HepG2 (cell line): ENCODE data around the gene SMCO4. TPM values are rescaled to one million over a fixed set of nuclear protein-coding genes. Genes with fewer than 3 reads are reported as not detected.

ENCODE experiments used
- ATAC-seq: fragments of 200-7000 bp; cut with Tn5 transposase; 3 replicates; pipeline ENCODE4 v1.9.1; 2020; ENCODE audit warnings: mild to moderate bottlenecking, moderate library complexity
- BruUV-seq: library from RNA; stranded (reverse); fragments of 400-500 nt; replicated peaks from 2 replicates; lab custom pipeline; 2021; lab: Mats Ljungman, UMichigan
- CTCF ChIA-PET: fragments of 300-600 bp; formaldehyde crosslinking; extraction: SDS; loops from one replicate; lab custom pipeline; 2021; ENCODE audit warnings: low total read pairs, inconsistent platforms, low intra/inter-chr PET ratio; lab: Yijun Ruan, JAX
- POLR2A ChIA-PET: fragments of 350-600 bp; sonication (Branson Sonifier 250); formaldehyde crosslinking; loops from one replicate; lab custom pipeline; 2020; ENCODE audit warnings: antibody characterized with exemption, inconsistent platforms; lab: Yijun Ruan, JAX
- DNase-seq: peaks from one replicate; pipeline ENCODE4 v3.0.0-alpha.2; 2015; ENCODE audit warnings: low spot score
- FAIRE-seq: peaks from 3 replicates; lab custom pipeline; 2011; peaks lifted over from hg19 to GRCh38; lab: Jason Lieb, UNC
- H2AFZ ChIP-seq: one replicate; pipeline ENCODE4 v1.6.1; 2011; ENCODE audit warnings: low read length, inconsistent platforms
- H3K27ac ChIP-seq: fragments of 300-600 bp; 3 replicates; pipeline ENCODE4 v1.8.0; 2011; ENCODE audit warnings: mixed run types, mild to moderate bottlenecking, mixed read lengths, low read length, inconsistent platforms; ENCODE audit not compliant: insufficient read depth; ENCODE audit errors: extremely low read length
- H3K27me3 ChIP-seq, 2 experiments: fragments of 200-600 bp in 1 of 2; 2 replicates in 1 of 2; 3 replicates in 1 of 2; pipeline versions ENCODE4 v1.6.0 to v1.8.0; 2011; ENCODE audit warnings: low read length in 2 of 2, mild to moderate bottlenecking in 2 of 2, moderate library complexity in 2 of 2, inconsistent platforms in 1 of 2; ENCODE audit not compliant: insufficient read depth in 2 of 2, control insufficient read depth in 1 of 2
- H3K36me3 ChIP-seq, 2 experiments: fragments of 200-600 bp in 1 of 2; replicated peaks in 1 of 2; 2 replicates in 1 of 2; 3 replicates in 1 of 2; pipeline versions ENCODE4 v1.5.1 to v1.8.0; 2011; ENCODE audit warnings: low read length in 2 of 2, inconsistent platforms in 1 of 2; ENCODE audit not compliant: insufficient read depth in 2 of 2, control insufficient read depth in 1 of 2
- H3K4me1 ChIP-seq: 2 replicates; pipeline ENCODE4 v1.5.1; 2012; ENCODE audit warnings: low read length, inconsistent platforms; ENCODE audit not compliant: insufficient read depth
- H3K4me2 ChIP-seq: 2 replicates; pipeline ENCODE4 v1.6.0; 2011; ENCODE audit warnings: low read depth, low read length, inconsistent platforms
- H3K4me3 ChIP-seq, 3 experiments: fragments of 200-600 bp in 1 of 3; sonication (generic), shearing (Covaris generic) in 1 of 3; replicated peaks in 1 of 3; 2 replicates each; pipeline ENCODE4 v1.5.1; 2011 to 2016; ENCODE audit warnings: low read length in 3 of 3, inconsistent platforms in 2 of 3, low read depth in 2 of 3, mild to moderate bottlenecking in 2 of 3, control low read depth in 1 of 3, mixed read lengths in 1 of 3; ENCODE audit not compliant: insufficient read depth in 1 of 3
- H3K79me2 ChIP-seq: one replicate; pipeline ENCODE4 v1.6.1; 2011; ENCODE audit warnings: low read length, inconsistent platforms; ENCODE audit not compliant: insufficient read depth
- H3K9ac ChIP-seq: 2 replicates; pipeline ENCODE4 v1.6.0; 2011; ENCODE audit warnings: mild to moderate bottlenecking, low read depth, low read length, inconsistent platforms; ENCODE audit not compliant: insufficient read depth
- H3K9me3 ChIP-seq: 2 replicates; pipeline ENCODE4 v1.5.1; 2012; ENCODE audit warnings: mild to moderate bottlenecking, low read length
- H4K20me1 ChIP-seq: 2 replicates; pipeline ENCODE4 v1.6.0; 2011; ENCODE audit warnings: inconsistent platforms, mild to moderate bottlenecking, low read length, moderate library complexity; ENCODE audit not compliant: insufficient read depth
- NCOA2 ChIP-seq: sonication (generic); formaldehyde crosslinking; IDR thresholded peaks from 2 replicates; pipeline ENCODE4 v1.8.0; 2022; ENCODE audit warnings: inconsistent platforms
- RBFOX2 ChIP-seq: fragments of 200-400 bp; formaldehyde crosslinking; IDR thresholded peaks from 2 replicates; pipeline ENCODE4 v1.6.1; 2017; ENCODE audit warnings: low read depth, mild to moderate bottlenecking, low read length
- ZNF20 ChIP-seq: sonication (generic); formaldehyde crosslinking; IDR thresholded peaks from 2 replicates; pipeline ENCODE4 v1.4.0; 2020; ENCODE audit warnings: mild to moderate bottlenecking, moderate library complexity, missing genetic modification reagents
- ZSCAN30 ChIP-seq: sonication (generic); formaldehyde crosslinking; IDR thresholded peaks from 2 replicates; pipeline ENCODE4 v1.5.0; 2020; ENCODE audit warnings: mild to moderate bottlenecking, missing genetic modification reagents
- WGBS: methylation state at CpG from one replicate; pipeline ENCODE4 v1.1.6; 2017; ENCODE audit warnings: low lambda C conversion rate; 5-methylcytosine and 5-hydroxymethylcytosine counted together
- in situ Hi-C: cut with HindIII; loops from 2 replicates; pipeline ENCODE4 v1.10.0; 2017; ENCODE audit warnings: low pct_unique_long_range_greater_than_20kb; ENCODE audit not compliant: extremely low pct_ligation_motif_present
- intact Hi-C: fragments of 100-400 bp; cut with micrococcal nuclease; formaldehyde crosslinking; loops from one replicate; pipeline ENCODE4 v1.10.0; 2022; ENCODE audit not compliant: unreplicated experiment
- polyA plus RNA-seq, 8 experiments: library from polyadenylated mRNA; depleted of rRNA in 3 of 8; stranded (reverse) in 7 of 8; unstranded in 1 of 8; fragments of >200 nt; fragmentation: Illumina TruSeq in 4 of 8; extraction: Trizol in 4 of 8; gene quantifications; 2 replicates each; pipeline versions ENCODE4 v1.2.1 to v1.2.3, GENCODE V29; 2011 to 2016; ENCODE audit warnings: low read depth in 4 of 8, missing spikeins in 1 of 8, mixed read lengths in 1 of 8; ENCODE audit not compliant: insufficient read depth in 1 of 8
- total RNA-seq, 5 experiments: library from RNA; depleted of rRNA; stranded (reverse); fragments of >200 nt; fragmentation: Illumina TruSeq; extraction: Trizol; gene quantifications; 2 replicates each; pipeline ENCODE4 v1.2.3, GENCODE V29; 2016; ENCODE audit warnings: low read depth in 1 of 5
- TF ChIP-seq, protein P1 (sequence below): sonication (generic); formaldehyde crosslinking; IDR thresholded peaks from 2 replicates; pipeline ENCODE4 v1.8.1; 2022; ENCODE audit warnings: low read depth, mild to moderate bottlenecking, missing genetic modification reagents

Gene SMCO4
- total and polyA plus RNA-seq, 2 of the 13 experiments (the other 11 are each of a cell fraction or from before 2014, with no cell fraction given), result 10.6 to 28.5 TPM

GRCh38 chr11:93489841-93490240 lies 53.4 kb downstream of the SMCO4 start:
- peaks cover 93% of the 10 kb centered on the region for H3K4me1 ChIP-seq
- no peak overlapping the region for H3K4me3 ChIP-seq
- FAIRE-seq, result no peak
- ATAC-seq, result no peak
- H3K9me3 ChIP-seq, result no peaks in the 10 kb centered on the region
- no peak overlapping the region for H3K9ac ChIP-seq
- H3K27me3 ChIP-seq, result no peaks in the 10 kb centered on the region
- in situ Hi-C loops, result loop anchor here (5.0 kb wide), 1 partner anchor 37 kb away; no protein-coding TSS in a partner anchor
- BruUV-seq, result no TSS peak
- peaks cover 0 to 3% of the 10 kb centered on the region in 2 experiments; a peak in 1 of 5 replicates for H3K36me3 ChIP-seq
- 89% methylated on average over 3 of the region's 3 CpGs for WGBS
- no peak overlapping the region for H3K27ac ChIP-seq
- peaks cover 15% of the 10 kb centered on the region; the same call in 1 of the 2 replicates for H4K20me1 ChIP-seq
- no peak overlapping the region for H3K4me2 ChIP-seq
- ChIA-PET POLR2A (no interaction called here), CTCF (no interaction called here)
- intact Hi-C loops, result no loop called here
- DNase-seq, result no peak
- no peak for TF ChIP-seq NCOA2 (CRISPR knock-in tag)
- TF ChIP-seq RBFOX2, result no peak
- TF ChIP-seq, protein P1, sequence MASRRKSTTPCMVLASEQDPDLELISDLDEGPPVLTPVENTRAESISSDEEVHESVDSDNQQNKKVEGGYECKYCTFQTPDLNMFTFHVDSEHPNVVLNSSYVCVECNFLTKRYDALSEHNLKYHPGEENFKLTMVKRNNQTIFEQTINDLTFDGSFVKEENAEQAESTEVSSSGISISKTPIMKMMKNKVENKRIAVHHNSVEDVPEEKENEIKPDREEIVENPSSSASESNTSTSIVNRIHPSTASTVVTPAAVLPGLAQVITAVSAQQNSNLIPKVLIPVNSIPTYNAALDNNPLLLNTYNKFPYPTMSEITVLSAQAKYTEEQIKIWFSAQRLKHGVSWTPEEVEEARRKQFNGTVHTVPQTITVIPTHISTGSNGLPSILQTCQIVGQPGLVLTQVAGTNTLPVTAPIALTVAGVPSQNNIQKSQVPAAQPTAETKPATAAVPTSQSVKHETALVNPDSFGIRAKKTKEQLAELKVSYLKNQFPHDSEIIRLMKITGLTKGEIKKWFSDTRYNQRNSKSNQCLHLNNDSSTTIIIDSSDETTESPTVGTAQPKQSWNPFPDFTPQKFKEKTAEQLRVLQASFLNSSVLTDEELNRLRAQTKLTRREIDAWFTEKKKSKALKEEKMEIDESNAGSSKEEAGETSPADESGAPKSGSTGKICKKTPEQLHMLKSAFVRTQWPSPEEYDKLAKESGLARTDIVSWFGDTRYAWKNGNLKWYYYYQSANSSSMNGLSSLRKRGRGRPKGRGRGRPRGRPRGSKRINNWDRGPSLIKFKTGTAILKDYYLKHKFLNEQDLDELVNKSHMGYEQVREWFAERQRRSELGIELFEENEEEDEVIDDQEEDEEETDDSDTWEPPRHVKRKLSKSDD (CRISPR knock-in tag), result no peak
- TF ChIP-seq ZSCAN30 (CRISPR knock-in tag), result no peak
- TF ChIP-seq ZNF20 (CRISPR knock-in tag), result no peak
- no peaks in the 10 kb centered on the region for H3K79me2 ChIP-seq
- no peak overlapping the region for H2AFZ ChIP-seq
